ENCODE measurements around the gene RUFY3.
"Not testable (repeated sequence)": the region's sequence is repeated elsewhere in the genome, so short reads cannot be mapped to it uniquely, and the experiment has no call there.

The RUFY3 gene

DNA sequence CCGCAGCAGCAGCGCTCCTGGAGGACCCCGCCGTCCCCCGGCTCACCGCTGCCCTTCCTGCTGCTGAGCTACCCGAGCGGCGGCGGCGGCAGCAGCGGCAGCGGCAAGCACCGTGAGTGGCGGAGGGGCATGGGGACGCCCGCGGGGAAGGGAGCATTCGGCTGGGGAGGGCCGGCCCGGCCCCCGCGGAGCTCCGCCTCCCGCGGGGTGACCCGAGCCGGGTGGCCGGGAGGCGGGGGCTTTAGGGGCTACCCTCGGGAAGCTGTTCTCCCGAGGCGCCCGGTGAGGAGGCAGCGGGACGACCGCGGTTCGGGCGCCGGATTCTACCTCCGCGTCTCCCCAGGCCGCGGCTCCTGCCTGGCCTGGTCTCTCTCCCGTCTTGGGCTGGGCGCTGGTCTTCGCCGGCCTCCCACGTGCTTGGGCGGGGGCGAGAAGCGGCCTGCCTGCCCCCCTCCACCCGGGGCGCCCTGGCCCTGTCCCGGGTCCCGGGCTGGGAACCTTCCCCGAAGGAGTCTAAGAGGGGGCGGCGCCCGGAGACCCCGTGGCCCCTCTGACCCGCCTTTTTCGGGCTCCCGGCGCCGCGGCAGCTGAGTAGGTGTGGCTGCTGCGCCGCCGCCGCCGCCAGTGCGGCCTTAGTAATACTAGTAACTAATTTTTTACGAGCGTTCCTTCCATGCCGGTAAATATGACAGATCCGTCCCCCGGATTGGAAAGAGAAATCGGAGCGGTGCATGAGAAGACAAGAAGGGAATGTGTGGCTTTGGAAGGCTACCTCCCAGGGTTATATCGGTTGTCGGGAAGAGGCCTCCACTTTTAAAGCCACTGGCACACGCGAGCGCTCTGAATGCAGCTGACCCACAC lies 16.4 kb upstream of the RUFY3 start:
- DNase-seq (ENCODE audit: low spot score) = peak; percentile 88

DNA sequence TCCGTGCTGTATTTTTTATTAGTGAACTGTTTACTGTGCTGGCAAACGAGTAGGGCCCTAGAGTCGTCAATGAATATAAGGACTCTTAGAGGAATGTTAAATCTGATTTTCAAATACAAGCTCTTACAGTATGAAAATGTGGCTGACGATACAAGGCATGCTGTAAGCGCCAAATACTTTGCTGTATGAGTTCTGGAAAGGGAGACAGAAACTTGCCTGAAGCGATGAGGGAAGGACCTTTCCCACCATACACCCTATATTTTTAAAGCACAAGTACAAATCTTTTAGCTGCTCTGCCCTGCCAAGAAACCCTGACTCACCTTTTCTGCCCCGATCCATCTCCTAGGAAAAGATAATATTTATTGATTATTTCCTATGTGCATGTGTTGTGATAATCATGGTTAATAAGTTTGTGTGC lies 15.7 kb upstream of the RUFY3 start:
- peak; percentile 6 for DNase-seq (ENCODE audit: low spot score)

DNA sequence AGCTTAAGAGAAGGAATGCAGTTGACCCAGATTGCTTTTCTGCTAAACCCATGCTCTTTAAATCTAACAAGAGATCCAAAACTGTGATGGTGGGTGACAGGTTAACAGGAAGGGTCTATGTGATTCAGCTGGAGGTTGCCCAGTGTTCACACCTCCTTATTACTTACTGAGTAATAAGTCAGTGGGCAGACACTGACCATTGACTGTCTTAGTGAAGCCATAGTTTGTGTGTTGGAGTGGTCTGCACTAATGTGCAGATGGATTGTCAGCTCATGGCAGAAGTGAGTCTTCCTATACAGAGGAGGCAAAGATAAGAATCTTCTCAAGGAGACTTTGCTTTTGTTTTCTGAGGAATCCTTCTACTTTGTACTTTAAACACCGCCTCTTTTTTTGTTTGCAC lies 15.2 kb upstream of the RUFY3 start:
- no peak for DNase-seq (ENCODE audit: low spot score)

DNA sequence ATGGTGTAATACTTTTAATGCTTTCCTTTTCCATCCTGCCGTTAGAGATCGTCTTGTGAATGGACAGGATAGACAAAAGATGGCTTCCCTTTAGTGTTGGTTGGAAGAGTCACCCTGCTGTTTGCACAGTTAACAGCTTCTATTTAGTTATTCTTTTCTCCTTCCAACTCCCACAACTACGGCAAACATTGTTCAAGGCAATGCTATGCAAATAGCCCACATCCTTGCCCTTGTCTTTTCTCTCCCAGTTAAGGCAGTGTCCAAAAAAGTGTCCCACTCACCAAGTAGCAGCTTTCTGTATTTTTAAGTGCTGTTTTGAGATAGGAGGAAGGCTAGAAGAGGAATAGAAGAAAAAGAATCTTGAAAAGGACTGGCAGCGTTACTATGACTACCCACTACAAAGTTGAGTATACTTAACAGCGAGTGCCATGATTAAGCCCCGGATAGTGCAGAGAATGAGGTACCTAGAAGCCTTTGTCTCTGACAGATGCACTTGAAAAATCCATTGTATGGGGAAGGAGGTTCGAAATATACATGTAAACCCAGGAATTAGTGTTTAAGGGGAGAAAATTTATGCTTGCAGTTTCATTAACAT lies 12.1 kb upstream of the RUFY3 start:
- no peak for DNase-seq (ENCODE audit: low spot score)

DNA sequence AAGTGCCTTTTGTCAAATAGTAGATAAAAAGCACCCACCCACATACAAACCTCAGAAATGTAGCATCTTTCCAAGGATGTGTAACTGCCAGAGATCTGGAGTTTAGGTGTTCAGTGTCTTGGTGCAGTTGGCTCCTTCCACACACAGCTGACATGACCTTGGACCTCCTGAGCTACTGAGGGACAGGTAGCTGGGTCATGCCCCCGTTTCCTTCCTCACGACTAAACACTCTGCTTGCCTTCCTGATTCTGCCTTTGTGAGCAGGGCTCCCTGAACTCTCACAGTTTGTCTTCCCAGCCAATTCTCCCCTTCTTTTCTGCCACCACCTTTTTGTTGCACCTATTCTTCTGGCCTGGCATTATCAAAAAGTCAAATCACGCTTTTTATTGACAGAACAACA lies 10.2 kb upstream of the RUFY3 start:
- DNase-seq (ENCODE audit: low spot score) = peak; percentile 15

DNA sequence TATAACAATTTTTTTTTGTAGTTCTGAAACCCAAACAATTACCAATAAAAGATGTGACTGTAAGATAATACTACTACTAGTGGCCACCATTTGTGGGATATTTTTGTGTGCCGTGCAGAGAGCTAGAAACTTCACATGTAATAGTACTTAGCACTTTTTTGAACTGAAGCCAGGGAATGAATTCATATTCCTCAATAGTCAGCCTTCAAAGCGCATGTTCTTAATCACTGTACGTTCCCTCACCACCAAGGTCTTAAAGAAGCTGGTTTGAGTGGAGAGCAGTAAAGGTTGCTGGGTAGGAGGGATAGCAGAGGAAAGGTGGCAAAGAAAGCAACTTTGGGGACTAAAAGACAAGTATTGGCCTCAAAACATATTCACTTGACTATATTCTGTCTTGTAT lies 9.6 kb upstream of the RUFY3 start:
- no peak for DNase-seq (ENCODE audit: low spot score)

DNA sequence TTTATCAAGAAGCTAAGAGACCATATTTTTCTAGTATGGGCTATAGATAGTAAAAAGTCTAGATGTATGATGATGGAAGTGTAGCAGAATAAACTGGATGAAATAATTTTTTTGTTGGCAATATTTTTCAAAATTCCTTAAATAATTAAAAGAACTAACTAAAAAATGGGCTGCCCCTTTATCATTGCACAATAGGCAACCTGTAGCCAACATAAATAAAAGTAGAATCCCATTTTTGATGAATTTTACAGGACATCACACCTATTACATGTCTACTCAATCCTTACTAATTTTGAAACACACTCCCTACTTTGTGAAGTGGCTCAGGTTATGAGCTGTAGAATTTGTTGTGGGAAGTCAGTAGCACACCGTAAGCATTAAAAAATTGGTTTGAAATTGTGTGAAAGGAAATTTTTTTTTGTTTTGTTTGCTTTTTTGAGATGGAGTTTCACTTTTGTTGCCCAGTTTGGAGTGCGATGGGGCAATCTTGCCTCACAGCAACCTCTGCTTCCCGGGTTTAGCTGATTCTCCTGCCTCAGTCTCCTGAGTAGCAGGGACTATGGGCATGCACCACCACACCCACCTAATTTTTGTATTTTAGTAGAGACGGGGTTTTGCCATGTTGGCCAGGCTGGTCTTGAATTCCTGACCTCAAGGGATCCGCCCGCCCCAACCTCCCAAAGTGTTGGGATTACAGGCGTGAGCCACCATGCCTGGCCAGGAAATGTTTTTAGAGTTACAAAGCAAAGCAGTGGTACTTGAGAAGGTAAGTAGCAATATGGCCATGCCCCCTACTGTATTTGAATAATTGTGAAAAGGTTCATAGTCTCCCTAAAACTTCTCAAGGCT lies 8.9 kb upstream of the RUFY3 start:
- DNase-seq (ENCODE audit: low spot score) = no peak

DNA sequence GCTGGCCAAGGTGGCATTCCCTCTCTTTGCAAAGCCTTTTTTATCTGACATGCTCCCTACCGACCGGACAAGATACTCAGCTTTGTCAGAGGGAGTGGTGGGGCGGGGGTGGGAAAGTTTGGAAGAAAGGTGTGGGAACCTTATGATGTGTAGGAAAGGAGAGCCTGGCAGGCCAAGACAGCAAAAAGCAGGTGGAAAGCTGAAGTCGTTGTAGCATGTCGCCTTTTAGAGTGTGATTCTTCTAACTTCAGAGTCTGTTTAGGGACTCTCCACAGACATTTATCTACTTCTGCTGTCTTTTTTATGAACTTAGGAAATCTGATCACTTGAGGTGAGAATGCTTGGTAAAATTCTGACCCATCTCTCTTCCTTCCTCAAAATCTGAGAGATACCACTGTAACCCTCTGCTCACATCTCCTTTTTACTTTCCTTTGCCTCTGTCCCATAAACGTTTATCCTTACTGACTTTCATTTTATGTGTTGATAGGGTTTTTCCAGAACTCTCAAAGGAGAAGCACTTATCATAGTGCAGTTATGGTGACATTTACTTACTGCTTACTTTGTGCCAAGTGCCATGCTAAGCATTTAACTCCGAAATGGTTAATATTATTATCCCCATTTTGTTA lies 8.2 kb upstream of the RUFY3 start:
- no peak for DNase-seq (ENCODE audit: low spot score)

DNA sequence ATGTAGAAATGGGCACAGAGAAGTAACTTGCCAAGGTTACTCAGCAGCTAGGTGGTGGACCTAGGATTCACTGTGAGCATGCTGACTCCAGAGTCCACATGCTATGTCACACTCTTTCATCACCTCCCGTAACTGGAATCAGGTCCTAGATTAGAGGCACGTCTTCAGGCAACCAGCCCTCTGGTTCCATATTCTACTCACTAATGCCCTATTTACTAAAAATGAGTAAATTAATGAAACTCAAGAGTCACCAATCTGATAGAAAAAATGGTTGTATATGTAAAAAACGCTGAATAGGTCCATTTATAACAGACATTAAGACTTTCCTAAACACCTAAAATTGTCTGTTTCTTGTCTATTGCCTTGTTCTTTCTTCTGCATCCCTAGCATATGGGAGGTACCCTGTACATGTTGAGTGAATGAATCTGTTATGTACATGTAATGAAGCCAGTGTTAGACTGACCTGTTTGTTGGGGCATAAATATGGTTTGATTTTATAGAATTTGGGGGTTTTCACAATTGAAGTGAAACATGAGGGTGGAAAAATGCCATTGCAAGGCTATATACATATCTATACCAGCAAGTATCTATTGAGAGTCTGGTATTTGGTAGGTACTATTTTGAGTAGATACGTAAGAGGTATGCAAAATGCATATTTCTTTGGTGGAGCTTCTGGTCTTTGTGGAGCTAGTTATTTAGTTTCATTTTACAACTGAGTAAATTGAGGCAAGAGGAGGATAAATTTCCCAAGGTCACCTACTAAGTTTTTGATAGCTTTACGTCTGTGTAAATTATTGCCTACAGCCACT lies 7.5 kb upstream of the RUFY3 start:
- DNase-seq (ENCODE audit: low spot score) = no peak

DNA sequence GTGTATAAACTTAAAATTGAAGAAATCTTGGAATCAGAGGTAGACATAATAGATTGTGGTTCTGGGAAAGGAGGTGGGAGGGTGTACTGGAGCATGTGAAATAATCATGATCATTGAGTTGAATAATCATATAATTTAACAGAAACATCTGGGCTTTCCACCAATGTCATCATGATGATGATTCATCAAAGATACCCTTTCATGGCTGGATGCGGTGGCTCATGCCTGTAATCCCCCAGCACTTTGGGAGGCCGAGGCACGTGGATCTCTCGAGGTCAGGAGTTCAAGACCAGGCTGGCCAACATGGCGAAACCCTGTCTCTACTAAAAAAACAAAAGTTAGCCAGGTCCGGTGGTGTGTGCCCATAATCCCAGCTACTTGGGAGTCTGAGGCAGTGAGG lies 6.7 kb upstream of the RUFY3 start:
- DNase-seq (ENCODE audit: low spot score) = no peak

DNA sequence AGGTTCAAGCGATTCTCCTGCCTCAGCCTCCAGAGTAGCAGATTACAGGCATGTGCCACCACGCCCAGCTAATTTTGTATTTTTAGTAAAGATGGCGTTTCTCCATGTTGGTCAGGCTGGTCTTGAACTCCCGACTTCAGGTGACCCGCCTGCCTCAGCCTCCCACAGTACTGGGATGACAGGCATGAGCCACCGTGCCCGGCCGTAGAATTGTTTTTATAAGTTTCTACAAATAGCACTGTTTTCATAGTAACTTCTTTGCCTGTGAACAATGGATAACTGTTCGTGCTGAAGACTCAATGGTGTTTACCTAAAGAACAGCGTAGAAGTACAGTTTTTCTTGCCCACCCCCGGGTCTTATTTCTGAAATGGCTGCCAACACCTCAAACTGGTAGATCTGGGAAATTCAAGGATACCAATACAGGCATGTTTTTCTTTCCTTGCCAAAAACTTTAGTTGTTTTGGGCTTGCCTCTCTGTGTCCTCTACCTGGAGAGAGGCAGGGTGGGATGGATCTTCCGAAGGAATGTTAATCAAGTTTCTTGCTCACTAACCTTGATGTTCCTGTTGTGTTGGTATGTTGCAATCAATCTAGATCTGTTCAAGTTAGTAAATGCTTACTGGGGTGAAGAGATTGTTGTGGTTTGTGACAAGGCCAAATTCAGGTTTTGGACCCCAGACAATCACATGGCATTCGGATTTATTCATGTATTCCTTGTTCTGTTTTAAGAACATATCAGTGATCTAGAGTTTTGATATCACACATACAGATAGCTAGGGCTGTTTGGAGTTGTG lies 2.8 kb upstream of the RUFY3 start:
- DNase-seq (ENCODE audit: low spot score) = no peak

DNA sequence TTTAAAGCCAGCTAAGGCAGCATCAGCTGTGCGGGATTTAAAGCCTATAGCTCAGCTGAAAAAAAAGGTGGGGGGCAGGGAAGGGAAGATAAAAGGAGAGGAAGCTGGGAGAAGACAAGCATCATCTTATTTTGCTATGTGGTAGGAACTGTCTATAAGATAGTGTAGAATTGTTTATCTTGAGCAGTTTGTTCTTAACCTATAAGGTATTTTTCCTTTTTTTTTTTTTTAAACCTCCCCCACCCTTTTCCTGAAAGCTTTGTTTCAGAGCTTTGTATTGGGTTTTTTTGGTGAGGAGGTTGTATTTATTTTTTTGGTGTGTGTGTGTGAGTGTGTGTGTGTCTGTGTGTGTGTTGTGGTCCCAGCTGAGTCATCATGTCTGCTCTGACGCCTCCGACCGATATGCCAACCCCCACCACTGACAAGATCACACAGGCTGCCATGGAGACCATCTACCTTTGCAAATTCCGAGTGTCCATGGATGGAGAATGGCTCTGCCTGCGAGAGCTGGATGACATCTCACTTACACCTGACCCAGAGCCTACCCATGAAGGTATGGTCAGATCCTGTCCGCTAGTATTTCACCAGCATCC lies 531 bp downstream of the RUFY3 start:
- peak; percentile 25 for DNase-seq (ENCODE audit: low spot score)

DNA sequence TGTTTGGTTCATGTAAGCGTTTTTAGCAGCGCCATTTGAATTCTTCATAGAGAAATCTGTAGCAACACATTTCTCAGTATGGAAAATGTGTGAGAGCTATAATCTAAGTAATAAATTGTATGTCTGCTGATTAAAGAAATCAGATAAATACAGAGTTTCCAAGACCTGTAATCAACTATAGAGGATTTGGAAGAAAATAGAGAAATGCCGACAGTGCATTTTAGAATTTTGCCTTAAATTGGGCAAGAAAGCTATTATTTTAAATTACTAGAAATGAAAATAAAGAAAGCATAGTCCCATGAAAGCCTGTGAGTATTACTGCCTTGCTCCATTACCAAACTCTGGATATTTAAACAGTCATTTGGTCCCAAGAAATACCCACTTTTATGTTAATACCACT lies 2.7 kb downstream of the RUFY3 start:
- DNase-seq (ENCODE audit: low spot score) = no peak

DNA sequence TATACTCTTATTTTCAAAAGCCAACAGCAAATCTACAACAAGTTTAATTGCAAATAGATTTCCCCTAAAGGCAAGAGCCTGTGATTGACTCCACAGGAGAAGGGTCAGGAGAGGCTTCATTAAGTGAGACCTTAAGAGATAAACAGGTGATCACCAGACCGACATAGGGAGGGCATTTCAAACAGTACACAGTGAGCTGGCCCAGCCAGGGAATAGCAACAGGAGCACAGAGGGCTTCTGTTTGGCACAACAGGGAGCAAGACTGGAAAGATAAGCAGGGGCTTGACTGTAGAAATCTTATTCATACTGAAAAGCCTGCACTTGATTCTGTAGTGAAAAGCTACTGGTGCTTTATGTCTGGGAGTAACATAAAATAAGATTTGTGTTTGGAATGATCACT lies 3.9 kb downstream of the RUFY3 start:
- DNase-seq (ENCODE audit: low spot score) = no peak

DNA sequence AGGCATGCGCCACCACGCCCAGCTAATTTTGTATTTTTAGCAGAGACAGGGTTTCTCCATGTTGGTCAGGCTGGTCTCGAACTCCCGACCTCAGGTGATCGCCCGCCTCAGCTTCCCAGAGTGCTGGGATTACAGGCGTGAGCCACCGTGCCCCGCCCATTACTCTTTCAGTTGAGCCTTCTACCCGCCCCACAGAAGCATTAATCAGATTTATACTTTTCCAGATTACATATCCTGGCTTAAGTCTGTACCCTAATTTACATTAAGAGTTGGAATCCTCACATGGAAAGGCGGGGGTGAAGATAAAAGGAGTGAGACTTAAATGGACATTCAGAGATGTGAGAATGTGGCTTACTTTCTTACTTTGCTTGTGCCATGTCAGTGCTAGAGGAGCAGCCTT lies 4.8 kb downstream of the RUFY3 start:
- DNase-seq (ENCODE audit: low spot score) = not testable (repeated sequence)

DNA sequence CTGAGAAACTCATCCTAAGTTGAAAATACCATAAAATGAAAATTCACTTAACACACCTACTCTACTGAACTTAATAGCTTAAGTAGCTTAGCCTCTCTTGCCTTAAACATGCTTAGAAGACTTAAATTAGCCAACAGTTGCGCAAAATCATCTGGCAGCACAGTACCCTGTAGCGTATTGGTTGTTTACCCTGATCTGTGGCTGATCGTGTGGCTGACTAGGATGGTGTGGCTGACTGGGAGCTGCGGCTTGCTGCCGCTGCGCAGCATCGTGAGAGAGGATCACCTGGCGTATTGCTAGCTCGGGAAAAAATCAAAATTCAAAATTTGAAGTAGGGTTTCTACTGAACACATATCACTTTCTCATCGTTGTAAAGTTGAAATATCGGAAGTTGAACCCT lies 6.3 kb downstream of the RUFY3 start:
- DNase-seq (ENCODE audit: low spot score) = no peak

DNA sequence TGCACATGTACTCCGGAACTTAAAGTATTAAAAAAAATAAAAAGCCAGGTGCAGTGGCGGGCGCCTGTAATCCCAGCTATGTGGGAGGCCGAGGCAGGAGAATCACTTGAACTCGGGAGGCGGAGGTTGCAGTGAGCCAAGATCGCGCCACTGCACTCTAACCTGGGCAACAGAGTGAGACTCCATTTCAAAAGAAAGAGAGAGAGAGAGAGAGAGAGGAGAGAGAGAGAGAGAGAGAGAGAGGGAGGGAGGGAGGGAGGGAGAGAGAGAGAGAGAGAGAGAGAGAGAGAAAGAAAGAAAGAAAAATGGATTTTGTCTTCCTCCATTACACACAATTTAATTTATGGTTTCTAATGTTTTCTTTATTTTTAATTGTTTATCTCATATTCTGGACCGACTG lies 11.1 kb downstream of the RUFY3 start:
- DNase-seq (ENCODE audit: low spot score) = not testable (repeated sequence)

DNA sequence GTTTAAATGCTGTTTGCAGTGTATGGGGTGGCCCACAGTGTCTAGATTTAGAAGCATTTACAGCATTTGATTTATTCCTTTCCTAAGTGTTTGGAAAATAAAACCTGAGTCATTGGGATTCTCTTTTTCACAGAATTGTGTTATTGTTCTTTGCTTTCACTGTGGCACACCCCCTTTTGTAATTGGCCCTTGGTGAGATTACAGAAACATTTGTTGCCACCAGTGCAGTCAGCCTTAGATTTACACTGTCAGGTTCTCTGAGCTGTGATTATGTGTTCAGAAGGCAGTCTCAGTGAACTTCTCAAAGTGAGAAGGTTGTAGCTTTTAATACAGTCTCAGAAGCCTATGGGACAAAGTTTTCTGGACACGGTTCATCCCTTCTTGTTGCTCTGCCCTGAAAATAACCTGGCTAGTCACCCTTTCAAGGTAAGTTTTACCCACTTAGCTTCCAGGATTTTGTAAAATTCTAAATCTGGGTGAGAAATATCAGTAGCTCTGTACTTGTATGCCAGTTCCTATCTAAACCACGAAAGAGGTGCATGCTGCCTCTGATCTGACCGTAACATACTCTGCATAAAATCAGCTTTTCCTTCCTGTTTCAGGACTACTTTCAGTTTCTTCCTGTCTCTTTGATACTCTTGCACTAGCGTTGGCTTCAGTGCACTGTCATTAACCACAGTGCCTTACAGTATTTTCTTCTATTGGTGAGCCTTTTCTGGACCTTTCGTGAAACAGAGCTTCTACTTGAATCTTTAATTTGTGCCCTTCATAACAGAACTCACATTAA lies 12.6 kb downstream of the RUFY3 start:
- DNase-seq (ENCODE audit: low spot score) = peak; percentile 50

DNA sequence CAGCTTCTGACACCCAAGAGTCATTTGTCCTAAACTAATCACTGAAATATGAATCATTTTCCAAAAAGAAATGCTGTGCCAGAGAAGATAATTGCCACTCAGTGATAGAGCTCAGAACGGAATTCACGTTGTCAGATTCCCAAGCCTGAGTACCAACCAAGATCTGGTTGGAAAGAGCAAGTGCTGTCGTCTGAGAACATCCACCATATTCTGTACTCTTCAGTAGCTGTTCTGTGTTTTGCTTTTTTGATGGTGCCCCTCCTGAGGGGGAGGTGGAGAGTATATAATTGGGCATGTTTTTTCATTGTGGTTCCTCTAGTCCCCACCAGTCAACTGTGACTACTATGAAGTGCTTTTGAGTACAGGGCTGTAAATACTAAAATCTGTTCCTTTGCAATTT lies 13.2 kb downstream of the RUFY3 start:
- DNase-seq (ENCODE audit: low spot score) = no peak

DNA sequence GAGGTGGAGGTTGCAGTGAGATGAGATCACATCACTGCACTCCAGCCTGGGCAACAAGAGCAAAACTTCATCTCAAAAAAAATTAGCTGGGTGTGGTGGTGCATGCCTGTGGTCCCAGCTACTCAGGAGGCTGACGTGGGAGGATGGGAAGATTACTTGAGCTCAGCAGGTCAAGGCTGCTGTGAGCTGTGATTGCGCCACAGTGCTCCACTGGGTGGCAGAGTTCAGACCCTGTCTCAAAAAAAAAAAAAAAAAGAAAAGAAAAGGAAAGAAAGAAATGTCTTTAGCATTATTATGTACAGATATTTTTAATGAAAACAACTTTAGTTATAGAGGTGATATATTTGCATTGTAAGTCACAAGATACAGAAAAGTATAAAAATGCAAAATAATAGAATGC lies 14.2 kb downstream of the RUFY3 start:
- not testable (repeated sequence) for DNase-seq (ENCODE audit: low spot score)

Data from GM03348 (cell line).